ENCODE results near the gene ZKSCAN1.

GRCh38 chr7:99974681-99975080 lies 40.7 kb upstream of the ZKSCAN1 start:
- TF ChIP-seq POLR2A (IDR thresholded peaks at IDR 0.05) (no peak), CTCF (IDR thresholded peaks at IDR 0.05) (no peak)
